NCI-H187 treated with DMSO at 0.1 percent for 48 hours (cell line): Measurements from ENCODE around the gene CDC42BPB.
"Not testable (repeated sequence)": the region's sequence is repeated elsewhere in the genome, so short reads cannot be mapped to it uniquely, and the experiment has no call there.

Experiments
- DNase-seq: peaks from one replicate; lab custom pipeline; 2025; lab: John Stamatoyannopoulos, UW

CDC42BPB gene

GRCh38 chr14:103047453-103047852 is 9.9 kb downstream of the CDC42BPB start:
- not testable (repeated sequence) for DNase-seq

- no peak for DNase-seq
Observed at GRCh38 chr14:103045371-103045869, 11.9 kb downstream of the CDC42BPB start.

- DNase-seq = no peak
Observed at GRCh38 chr14:103043257-103044015, 13.9 kb downstream of the CDC42BPB start.

GRCh38 chr14:103041464-103041863 is 15.9 kb downstream of the CDC42BPB start:
- no peak for DNase-seq

- no peak for DNase-seq
Observed at GRCh38 chr14:103033681-103034096, 23.7 kb downstream of the CDC42BPB start.

- DNase-seq = no peak
Observed at GRCh38 chr14:103031956-103032355, 25.4 kb downstream of the CDC42BPB start.

- no peak for DNase-seq
Observed at GRCh38 chr14:103031566-103031911, 25.8 kb downstream of the CDC42BPB start.

- DNase-seq = no peak
Observed at GRCh38 chr14:103030741-103031565, 26.4 kb downstream of the CDC42BPB start.

- no peak for DNase-seq
Observed at GRCh38 chr14:103029936-103030335, 27.4 kb downstream of the CDC42BPB start.

- no peak for DNase-seq
Observed at GRCh38 chr14:103028772-103029171, 28.6 kb downstream of the CDC42BPB start.

- no peak for DNase-seq
Observed at GRCh38 chr14:103028161-103028767, 29.1 kb downstream of the CDC42BPB start.

- DNase-seq = no peak
Observed at GRCh38 chr14:103027451-103027850, 29.9 kb downstream of the CDC42BPB start.

GRCh38 chr14:103026988-103027387 is 30.4 kb downstream of the CDC42BPB start:
- no peak for DNase-seq

- DNase-seq = not testable (repeated sequence)
Observed at GRCh38 chr14:103026196-103026595, 31.2 kb downstream of the CDC42BPB start.

GRCh38 chr14:103023881-103024473 is 33.4 kb downstream of the CDC42BPB start:
- DNase-seq = no peak

GRCh38 chr14:103022685-103023044 is 34.7 kb downstream of the CDC42BPB start:
- no peak for DNase-seq

GRCh38 chr14:103022002-103022684 is 35.2 kb downstream of the CDC42BPB start:
- no peak for DNase-seq

- DNase-seq = no peak
Observed at GRCh38 chr14:103021684-103022001, 35.7 kb downstream of the CDC42BPB start.

GRCh38 chr14:103020271-103021170 is 36.8 kb downstream of the CDC42BPB start:
- DNase-seq = no peak

GRCh38 chr14:103019826-103020225 is 37.5 kb downstream of the CDC42BPB start:
- DNase-seq = no peak

- no peak for DNase-seq
Observed at GRCh38 chr14:103019236-103019635, 38.1 kb downstream of the CDC42BPB start.
